A549 treated with AZD9567 at 1 μM for 4 hours (cell line): ENCODE data around the gene SNX27. TPM values are rescaled to one million over a fixed set of nuclear protein-coding genes. Genes with fewer than 3 reads are reported as not detected.

ENCODE experiments used
- total RNA-seq: library from RNA; stranded (reverse); fragments of 200-300 nt; extraction: Qiagen RNA extraction; gene quantifications from 5 replicates; pipeline ENCODE4 v1.2.3, GENCODE V29; 2022; ENCODE audit not compliant: insufficient read depth

Gene SNX27
- 6.0 to 13.6 TPM (median 6.4 TPM) in 5 replicates for total RNA-seq

DNA sequence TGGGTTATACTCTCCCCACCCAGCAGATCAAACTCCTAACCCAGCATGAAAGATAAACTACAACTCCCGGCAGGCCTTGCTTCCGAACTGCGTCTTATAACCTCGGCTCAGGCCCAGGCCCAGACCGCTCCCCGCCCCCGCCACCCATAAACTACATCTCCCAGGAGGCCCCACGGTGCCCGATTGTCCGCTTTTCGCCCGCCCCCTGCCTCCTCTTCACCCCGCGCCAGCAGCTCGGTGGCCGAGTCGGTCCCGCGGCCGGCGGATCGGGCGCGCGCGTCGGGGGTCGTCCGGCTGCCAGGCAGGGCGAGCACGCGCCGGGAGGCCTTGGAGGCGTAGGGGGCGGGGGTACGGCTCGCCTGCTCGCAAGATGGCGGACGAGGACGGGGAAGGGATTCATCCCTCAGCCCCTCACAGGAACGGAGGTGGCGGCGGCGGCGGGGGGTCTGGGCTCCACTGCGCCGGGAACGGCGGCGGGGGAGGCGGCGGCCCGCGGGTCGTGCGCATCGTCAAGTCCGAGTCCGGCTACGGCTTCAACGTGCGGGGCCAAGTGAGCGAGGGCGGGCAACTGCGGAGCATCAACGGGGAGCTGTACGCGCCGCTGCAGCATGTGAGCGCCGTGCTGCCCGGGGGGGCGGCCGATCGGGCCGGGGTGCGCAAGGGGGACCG, at the start of gene SNX27:
SNX27 (plus strand) TSS at position 219 of the 669 bp plus-strand sequence; CDS start at position 371, 152 bp downstream.

DNA sequence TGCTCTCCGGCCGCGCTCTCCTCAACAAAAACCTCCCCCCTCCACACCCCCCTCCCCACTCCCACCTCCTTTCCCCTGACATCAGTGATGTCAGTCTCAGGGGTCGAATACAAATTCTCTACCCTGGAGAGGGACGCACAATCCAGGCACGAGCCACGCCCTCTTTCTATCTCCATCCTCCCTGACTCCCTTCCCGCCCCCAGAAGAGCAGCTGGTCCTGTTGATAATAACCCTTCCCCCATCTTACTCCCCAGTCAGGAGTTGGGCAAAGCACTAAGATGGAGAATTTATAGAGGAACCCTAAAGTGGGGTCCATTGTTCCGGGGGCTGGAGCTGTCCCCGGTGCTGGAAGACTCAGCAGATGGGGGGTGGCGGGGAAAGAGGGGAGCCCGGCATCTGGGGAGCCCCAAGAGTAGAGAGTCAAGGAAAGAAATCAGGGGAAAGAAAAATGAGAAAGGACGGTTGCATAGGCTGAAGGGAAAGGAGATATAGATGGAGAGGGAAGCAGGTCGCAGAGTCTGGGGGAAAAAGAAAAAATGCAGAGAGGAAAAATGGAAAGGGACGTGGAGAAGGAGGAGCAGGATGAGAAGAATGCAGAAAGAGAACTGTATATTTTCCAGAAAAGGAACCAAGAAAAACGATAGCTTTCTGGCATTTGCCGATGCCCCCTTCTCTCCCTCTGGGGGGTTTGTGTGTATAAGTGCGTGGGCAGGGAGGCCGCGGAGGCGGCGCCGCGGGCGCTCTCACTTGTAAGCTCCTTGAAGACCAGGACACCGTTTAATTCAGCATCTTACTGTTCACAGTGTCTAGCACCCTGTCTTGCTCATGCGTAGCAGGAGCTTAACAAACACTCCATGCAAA, 105.2 kb downstream of the SNX27 start, which contains the start of gene CELF3:
CELF3 (minus strand) TSS at position 33 of the 861 bp plus-strand sequence. CDS start 783 bp downstream, outside the sequence.

DNA sequence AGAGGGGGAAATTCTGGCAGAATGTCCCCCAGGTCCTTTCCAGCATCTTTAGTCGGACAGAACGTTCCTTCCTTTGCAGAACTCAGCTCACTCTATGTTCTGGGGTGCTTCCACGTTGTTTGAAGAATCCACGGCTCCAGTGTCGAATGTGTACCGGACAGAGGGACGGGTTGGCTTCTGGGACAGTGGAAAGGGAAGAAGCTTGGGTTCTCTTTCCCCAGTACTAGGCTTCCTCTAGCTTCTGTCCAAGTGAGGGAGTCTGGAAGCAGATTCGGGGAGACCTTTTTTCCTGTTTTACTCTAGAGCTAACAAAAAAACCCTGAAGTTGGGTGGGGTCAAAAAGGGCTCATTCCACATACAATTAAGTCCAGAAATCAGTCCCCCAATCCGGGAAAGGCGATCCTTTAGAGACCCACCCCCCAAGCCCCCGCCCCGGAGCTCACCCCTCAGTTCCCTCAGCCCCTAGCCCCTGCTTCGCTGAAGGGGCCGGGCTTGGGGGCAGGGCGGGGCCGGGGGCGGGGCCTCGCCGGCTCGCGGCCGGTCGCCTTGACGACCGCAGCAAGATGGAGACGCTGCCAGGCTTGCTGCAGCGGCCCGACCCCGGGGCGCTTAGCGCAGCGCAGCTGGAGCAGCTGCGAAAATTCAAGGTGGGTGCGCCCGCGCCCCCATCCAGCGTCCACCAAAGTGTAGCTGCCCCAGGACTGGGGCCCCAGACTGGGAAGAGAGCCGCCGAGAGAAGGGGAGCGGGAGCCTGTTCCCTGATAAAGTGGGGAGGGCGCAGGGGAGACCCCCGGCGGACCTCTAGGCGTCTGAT, 109.3 kb downstream of the SNX27 start, which contains the start of gene RIIAD1:
RIIAD1 (plus strand) TSS at position 549 of the 814 bp plus-strand sequence; CDS start at position 564, 15 bp downstream.

Other genes starting within 250 kb of the SNX27 start
- gene SELENBP1, start 239.3 kb upstream of the SNX27 start, total RNA-seq, result 6.0 to 7.1 TPM (median 6.9 TPM) in 5 replicates
- gene PSMB4, start 212.5 kb upstream of the SNX27 start, total RNA-seq, result 354 to 439 TPM (median 422 TPM) in 5 replicates
- gene POGZ, start 152.6 kb upstream of the SNX27 start, total RNA-seq, result 18.4 to 20.5 TPM (median 19.8 TPM) in 5 replicates
- gene CGN, start 100.7 kb upstream of the SNX27 start, total RNA-seq, result 1.7 to 1.9 TPM (median 1.8 TPM) in 5 replicates
- gene TUFT1, start 71.7 kb upstream of the SNX27 start, total RNA-seq, result 9.8 to 11.7 TPM (median 10.3 TPM) in 5 replicates
- gene CELF3, start 104.8 kb downstream of the SNX27 start, total RNA-seq, result not detected in 5 replicates
- not detected in 5 replicates for gene RIIAD1, start 109.5 kb downstream of the SNX27 start, total RNA-seq
- gene MRPL9, start 151.4 kb downstream of the SNX27 start, total RNA-seq, result 49.1 to 85.5 TPM (median 82.0 TPM) in 5 replicates
- 5.5 to 7.5 TPM (median 6.2 TPM) in 5 replicates for gene TDRKH, start 178.4 kb downstream of the SNX27 start, total RNA-seq
- not detected in 5 replicates for gene LINGO4, start 193.4 kb downstream of the SNX27 start, total RNA-seq
- gene RORC, start 219.8 kb downstream of the SNX27 start, total RNA-seq, result 0.03 to 0.08 TPM in 2 of 5 replicates, not detected in the others
- 0.05 TPM in 1 of 5 replicates, not detected in the others for gene C2CD4D, start 227.8 kb downstream of the SNX27 start, total RNA-seq
- gene THEM5, start 241.7 kb downstream of the SNX27 start, total RNA-seq, result not detected in 5 replicates